ENCODE measurements around the gene POLR2C. TPM values are rescaled to one million over a fixed set of nuclear protein-coding genes. Genes with fewer than 3 reads are reported as not detected.

The POLR2C gene
- polyA plus RNA-seq, 1 experiment = 143 TPM

DNA sequence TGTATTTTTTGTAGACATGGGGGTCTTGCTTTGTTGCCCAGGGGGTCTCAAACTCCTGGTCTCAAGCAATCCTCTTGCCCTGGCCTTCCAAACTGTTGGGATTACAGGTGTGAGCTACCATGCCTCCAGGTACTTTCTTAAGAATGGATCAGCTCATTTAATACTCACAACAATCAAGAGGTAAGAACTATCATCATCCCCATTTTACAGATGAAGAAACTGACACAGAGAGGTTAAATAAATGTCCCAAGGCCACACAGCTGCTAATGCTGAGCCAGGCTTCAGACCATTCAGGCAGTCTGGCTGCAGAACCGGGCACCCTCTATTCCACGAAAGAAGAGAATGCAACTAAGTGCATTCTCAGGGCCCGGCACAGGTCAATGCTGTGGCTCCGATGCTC, 51.9 kb downstream of the POLR2C start:
- POLR2A ChIA-PET = no interaction called here
- no peak for DNase-seq (ENCODE audit: low read depth, low spot score)
- no peak overlapping the region for H3K27ac ChIP-seq (ENCODE audit: low read depth, low read length)
- TF ChIP-seq, protein P1, sequence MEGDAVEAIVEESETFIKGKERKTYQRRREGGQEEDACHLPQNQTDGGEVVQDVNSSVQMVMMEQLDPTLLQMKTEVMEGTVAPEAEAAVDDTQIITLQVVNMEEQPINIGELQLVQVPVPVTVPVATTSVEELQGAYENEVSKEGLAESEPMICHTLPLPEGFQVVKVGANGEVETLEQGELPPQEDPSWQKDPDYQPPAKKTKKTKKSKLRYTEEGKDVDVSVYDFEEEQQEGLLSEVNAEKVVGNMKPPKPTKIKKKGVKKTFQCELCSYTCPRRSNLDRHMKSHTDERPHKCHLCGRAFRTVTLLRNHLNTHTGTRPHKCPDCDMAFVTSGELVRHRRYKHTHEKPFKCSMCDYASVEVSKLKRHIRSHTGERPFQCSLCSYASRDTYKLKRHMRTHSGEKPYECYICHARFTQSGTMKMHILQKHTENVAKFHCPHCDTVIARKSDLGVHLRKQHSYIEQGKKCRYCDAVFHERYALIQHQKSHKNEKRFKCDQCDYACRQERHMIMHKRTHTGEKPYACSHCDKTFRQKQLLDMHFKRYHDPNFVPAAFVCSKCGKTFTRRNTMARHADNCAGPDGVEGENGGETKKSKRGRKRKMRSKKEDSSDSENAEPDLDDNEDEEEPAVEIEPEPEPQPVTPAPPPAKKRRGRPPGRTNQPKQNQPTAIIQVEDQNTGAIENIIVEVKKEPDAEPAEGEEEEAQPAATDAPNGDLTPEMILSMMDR (IDR thresholded peaks at IDR 0.05; ENCODE audit: low read depth, low read length) = no peak
- CTCF ChIA-PET = no interaction called here
- H3K4me3 ChIP-seq (ENCODE audit: low read depth, low read length) = no peak overlapping the region
- peaks cover 2% of the 10 kb centered on the region for H3K27me3 ChIP-seq (ENCODE audit: control insufficient read depth, insufficient read depth, low read length)
- H3K9me3 ChIP-seq (ENCODE audit: control insufficient read depth, insufficient read depth, low read length) = no peaks in the 10 kb centered on the region

DNA sequence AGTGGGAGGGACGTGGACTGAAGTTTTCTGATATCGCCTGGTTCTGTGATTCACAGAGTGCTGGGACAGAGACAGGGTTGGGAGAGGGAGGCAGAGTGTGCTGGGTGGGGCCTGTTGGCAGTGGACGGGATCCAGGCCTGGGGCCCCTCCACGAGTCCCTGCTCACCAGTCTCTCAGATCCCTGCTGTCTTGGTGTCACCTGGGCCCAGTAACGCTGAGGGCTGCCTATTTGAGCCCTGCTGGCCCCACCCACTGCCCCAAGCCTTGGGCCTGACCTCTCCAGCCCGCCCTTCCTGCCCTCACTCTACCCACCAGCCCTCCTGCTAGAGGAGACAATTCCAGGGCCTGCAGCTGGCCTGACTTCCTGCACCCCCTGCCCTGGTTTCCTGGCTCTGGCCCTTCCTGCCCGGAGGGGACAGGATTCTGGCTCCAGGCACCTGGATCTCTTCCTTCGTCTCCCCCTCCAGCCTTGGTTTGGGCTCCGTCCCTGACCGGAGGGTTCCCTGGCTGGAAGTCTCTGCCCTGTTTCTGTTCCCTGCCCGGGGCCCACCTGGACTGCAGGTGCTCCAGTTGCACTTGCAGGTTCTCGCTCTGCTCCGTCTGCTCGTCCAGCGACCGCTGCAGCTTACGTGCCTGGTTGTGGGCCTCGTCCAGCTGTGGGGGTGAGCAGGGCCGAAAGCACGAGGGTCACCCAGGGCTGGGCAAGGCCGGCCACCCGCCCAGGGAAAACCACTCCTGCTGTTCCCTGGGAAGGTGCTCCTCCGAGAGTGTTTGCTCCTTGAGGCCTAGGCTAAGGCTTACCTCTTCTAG, 52.5 kb downstream of the POLR2C start:
- DNase-seq (ENCODE audit: low read depth, low spot score) = no peak
- H3K9me3 ChIP-seq (ENCODE audit: control insufficient read depth, insufficient read depth, low read length) = no peaks in the 10 kb centered on the region
- ChIA-PET POLR2A (no interaction called here), CTCF (no interaction called here)
- no peaks in the 10 kb centered on the region for H3K27me3 ChIP-seq (ENCODE audit: control insufficient read depth, insufficient read depth, low read length)
- TF ChIP-seq, protein P1 (IDR thresholded peaks at IDR 0.05; ENCODE audit: low read depth, low read length) = no peak
- no peak overlapping the region for H3K4me3 ChIP-seq (ENCODE audit: low read depth, low read length)
- H3K27ac ChIP-seq (ENCODE audit: low read depth, low read length) = no peak overlapping the region

DNA sequence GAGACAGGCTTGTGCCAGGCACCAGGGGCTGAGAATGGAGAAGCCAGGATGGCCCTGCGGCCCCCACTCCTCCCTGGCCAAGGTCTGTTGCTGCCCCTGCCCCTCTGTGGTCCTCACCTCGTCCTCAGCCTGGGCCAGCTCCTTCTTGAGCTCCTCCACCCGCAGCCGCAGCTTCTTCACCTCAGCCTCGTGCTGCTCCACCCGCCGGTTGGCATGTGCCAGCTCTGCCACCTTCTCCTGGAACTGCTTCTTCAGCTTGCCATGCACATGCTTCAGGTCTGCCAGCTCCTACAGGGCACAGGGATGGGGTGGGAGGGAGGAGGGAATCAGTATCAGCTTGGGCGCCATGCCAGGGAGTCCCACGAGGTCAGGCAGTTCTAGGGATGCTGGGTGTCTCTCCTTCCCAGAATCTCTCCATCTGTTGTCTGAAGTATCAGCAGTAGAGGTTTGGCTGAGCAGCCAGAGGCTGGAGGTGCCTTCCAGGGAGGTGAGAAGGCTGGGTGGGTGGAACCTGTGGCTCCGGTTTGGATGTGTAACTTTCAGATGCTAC, 53.8 kb downstream of the POLR2C start:
- DNase-seq (ENCODE audit: low read depth, low spot score) = no peak
- no peaks in the 10 kb centered on the region for H3K9me3 ChIP-seq (ENCODE audit: control insufficient read depth, insufficient read depth, low read length)
- TF ChIP-seq, protein P1 (IDR thresholded peaks at IDR 0.05; ENCODE audit: low read depth, low read length) = no peak
- POLR2A ChIA-PET = no interaction called here
- H3K27ac ChIP-seq (ENCODE audit: low read depth, low read length) = no peak overlapping the region
- H3K4me3 ChIP-seq (ENCODE audit: low read depth, low read length) = no peak overlapping the region
- CTCF ChIA-PET = interaction anchor here (4.6 kb wide), 1 partner anchor 98 kb away, joined by 63 read pairs; no protein-coding TSS in a partner anchor
- H3K27me3 ChIP-seq (ENCODE audit: control insufficient read depth, insufficient read depth, low read length) = no peaks in the 10 kb centered on the region

DNA sequence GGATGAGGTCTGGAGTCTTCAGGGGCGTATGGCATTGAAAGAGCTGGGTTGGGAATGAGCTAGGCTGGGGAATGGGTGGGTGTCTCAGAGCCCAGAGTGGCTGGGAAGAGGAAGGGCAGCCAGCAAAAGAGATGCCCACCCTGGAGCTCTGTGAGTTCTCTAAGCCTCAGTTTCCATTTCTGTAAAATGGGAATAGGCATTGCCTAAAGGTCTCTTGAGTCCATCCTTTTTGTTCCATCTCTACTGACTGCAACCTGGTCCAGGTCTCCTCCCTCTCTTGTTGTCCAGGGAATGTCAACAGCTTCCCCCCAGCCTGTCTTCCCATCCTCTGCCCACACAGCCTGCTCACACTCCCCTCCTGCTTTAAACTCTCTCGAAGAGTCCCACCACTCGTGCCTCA, 54.3 kb downstream of the POLR2C start:
- TF ChIP-seq, protein P1 (IDR thresholded peaks at IDR 0.05; ENCODE audit: low read depth, low read length) = no peak
- POLR2A ChIA-PET = no interaction called here
- CTCF ChIA-PET = interaction anchor here (0.6 to 4.6 kb wide), 3 partner anchors 12 to 98 kb away, joined by 5 to 63 read pairs (median 29); no protein-coding TSS in a partner anchor
- Histone ChIP-seq H3K4me3 (ENCODE audit: low read depth, low read length) (no peak overlapping the region), H3K9me3 (ENCODE audit: control insufficient read depth, insufficient read depth, low read length) (no peaks in the 10 kb centered on the region), H3K27ac (ENCODE audit: low read depth, low read length) (no peak overlapping the region), H3K27me3 (ENCODE audit: control insufficient read depth, insufficient read depth, low read length) (no peaks in the 10 kb centered on the region)
- DNase-seq (ENCODE audit: low read depth, low spot score) = no peak

All from AG04450 (cell line).